VCaP (cell line): ENCODE data around the gene SPATA9.

Experiments
- H3K27ac ChIP-seq: fragments of 450-650 bp; 2 replicates; pipeline ENCODE4 v1.5.1; 2017
- TF ChIP-seq, protein P1 (sequence below): fragments of 450-650 bp; conservative IDR thresholded peaks from 2 replicates; pipeline ENCODE4 v1.5.1; 2017; ENCODE audit warnings: mild to moderate bottlenecking, moderate library complexity

SPATA9 gene

DNA sequence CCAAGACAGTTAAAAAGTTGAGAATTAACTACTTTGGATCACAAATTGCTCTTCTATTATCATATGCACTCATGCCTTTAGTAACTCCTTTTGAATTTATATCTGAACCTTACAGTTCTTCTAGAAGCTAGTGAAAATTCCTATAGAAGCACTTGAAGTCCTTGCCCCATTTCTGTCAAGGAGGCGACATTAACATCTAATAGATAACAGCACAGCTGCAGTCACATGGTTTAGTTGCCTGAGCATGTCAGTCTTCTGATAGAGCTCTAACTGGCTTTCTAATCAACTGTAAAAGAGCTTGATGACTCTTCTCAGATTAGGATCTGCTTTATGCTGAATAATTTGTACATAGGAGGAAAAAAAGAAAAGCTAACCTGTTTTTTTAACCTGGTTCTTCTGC is 27.2 kb downstream of the SPATA9 start:
- TF ChIP-seq, protein P1, sequence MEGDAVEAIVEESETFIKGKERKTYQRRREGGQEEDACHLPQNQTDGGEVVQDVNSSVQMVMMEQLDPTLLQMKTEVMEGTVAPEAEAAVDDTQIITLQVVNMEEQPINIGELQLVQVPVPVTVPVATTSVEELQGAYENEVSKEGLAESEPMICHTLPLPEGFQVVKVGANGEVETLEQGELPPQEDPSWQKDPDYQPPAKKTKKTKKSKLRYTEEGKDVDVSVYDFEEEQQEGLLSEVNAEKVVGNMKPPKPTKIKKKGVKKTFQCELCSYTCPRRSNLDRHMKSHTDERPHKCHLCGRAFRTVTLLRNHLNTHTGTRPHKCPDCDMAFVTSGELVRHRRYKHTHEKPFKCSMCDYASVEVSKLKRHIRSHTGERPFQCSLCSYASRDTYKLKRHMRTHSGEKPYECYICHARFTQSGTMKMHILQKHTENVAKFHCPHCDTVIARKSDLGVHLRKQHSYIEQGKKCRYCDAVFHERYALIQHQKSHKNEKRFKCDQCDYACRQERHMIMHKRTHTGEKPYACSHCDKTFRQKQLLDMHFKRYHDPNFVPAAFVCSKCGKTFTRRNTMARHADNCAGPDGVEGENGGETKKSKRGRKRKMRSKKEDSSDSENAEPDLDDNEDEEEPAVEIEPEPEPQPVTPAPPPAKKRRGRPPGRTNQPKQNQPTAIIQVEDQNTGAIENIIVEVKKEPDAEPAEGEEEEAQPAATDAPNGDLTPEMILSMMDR, result no peak
- no peak overlapping the region for H3K27ac ChIP-seq

DNA sequence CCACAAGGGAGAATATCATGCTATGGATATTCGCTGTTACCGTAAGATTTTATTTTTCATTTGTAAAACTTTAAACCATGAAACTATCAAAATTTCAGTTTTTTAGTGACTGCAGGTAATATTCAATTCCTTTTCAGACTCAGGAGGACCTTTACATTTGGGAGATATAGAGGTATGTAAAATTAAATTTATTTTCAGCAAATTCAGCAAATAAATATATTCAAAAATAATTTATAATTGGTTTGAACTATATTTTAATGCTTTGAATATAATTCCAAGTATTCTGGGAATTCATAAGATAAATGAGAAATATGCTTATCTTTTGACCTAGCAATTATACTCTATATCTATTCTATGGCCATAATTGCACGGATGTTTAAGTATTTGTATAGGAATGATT is 28.6 kb downstream of the SPATA9 start:
- TF ChIP-seq, protein P1, result no peak
- H3K27ac ChIP-seq, result no peak overlapping the region

DNA sequence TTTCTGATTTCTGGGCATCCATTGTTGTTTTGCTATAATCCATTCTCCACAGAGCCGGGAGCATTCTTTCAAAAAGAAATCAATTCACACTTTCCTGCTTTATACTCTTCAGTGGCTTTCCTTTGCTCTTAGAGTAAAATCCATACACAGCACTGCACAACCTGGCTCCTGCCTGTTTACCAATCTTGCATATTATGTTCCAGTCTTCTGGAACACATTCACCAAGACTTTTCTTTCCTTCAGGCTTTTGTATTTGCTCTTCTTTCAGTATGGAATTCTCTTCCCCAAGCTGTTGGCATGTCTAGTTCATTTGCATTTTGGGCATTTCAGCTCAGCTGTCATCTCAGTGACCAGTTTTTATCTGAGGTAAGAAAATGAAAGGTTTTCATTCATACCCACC is 29.9 kb downstream of the SPATA9 start:
- TF ChIP-seq, protein P1, result no peak
- no peak overlapping the region for H3K27ac ChIP-seq

DNA sequence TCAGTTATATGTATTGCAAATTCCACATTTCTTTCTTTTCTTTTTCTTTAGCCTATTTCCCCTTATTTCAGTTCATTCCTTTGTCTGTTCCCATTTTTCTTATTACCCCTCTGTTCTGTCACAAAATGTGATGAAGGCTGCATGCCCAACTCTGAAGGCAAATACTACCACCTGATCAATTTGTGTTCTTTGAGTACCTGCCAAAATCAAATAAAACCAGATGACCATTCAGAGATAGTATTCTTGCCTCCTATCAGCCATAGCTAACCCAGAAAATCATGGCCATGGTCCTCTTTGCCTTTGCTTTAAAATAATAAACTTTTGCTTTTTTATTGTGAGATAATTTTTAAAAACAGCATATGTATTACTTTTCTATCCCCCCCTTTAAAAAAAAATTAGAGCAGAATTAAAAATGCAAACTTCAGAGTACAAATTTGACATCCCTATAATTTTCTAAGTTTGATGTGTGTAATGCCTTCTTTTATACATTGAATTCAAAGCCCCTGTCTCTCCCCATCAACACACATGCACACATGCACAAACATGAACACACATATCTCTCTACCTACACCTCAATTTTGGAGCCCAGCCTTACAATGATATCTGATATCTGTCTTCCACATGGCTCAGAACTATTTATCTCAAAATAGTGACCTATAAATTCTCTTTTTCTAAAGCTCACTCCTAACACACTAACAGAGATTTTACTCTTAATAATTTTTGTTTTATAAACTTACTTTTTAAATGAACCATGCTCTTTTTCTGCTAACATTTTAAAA is 32.8 kb downstream of the SPATA9 start:
- TF ChIP-seq, protein P1, result no peak
- peak overlapping the region; percentile 83 for H3K27ac ChIP-seq

DNA sequence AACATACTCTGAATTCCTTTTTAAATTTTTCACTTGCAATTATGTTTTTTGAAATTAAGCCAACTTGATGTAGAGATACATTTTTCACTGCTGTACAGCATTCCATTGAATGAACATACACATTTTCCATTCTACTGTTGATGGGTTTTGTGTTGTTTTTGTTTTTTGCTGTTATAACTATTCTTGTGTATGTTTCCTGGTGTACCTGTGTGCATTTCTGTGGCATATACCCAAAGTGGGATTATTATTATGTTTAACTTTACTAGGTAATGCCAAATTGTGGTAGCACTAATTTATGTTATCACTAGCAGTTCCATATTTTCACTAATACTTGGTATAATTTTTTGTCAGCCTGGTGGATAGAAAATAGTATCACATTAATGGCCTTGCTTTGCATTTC is 33.5 kb downstream of the SPATA9 start:
- TF ChIP-seq, protein P1, result no peak
- H3K27ac ChIP-seq, result peak overlapping the region; percentile 83

DNA sequence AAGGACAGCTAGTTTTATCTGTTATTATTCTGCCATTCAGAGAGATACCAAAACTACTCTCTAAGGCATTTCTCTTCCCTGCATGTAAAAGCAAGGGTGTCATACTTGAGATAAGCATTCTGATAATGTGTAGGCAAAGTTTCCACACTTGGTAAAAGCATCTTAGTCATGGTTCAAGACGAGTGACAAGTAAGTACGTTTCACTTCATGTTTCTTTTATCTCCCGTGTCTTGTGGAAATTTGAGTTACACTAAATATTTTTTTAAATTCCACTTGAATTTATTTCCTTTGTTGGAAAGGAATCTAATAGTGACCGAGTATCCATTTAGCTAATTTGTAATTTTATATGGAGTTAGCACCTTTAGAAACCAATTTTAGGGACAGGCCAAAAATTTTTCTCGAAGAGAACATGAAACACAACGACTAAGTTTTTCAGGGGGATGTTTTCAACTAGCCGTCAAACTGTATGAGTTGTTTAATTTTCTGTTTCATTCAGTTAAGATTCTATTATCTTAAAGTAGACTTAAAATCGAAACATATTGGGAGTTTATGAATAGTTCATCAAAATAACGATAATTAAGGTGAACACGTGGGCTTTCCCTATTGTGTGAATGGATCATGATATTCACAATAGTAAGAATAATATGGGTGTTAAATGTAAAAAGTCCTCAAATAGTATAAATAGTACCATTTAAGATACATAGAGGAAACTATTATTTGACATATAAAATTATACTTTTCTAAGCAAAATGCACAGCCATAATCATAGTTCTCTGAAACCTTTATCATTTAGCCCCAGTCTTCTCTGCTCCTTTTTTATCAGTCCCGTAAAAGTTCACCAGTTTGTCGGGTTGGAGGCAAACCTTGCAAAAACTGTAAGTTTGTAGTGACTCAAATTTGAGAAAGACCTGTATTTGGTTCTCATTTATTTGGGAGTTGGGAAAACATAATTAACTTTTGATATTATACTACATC is 34.6 kb downstream of the SPATA9 start:
- H3K27ac ChIP-seq, result peak overlapping the region; percentile 83
- TF ChIP-seq, protein P1, result no peak
